AG09319 (cell line): ENCODE data around the gene INPPL1.
A peak's percentile ranks its signal among the peaks of the same experiment; 100 is the strongest.

ENCODE experiments used
- DNase-seq: peaks from one replicate; pipeline ENCODE4 v3.0.0-alpha.2; 2010; ENCODE audit warnings: low read depth; ENCODE audit errors: extremely low read depth
- CTCF ChIP-seq: IDR thresholded peaks from 2 replicates; pipeline ENCODE4 v1.5.1; 2011; ENCODE audit warnings: low read depth, mild to moderate bottlenecking, inconsistent platforms, low read length, moderate library complexity

Gene INPPL1

GRCh38 chr11:72221386-72222075 lies 3.0 kb upstream of the INPPL1 start:
- no peak for TF ChIP-seq CTCF
- DNase-seq = no peak

- no peak for TF ChIP-seq CTCF
- DNase-seq = no peak
Observed at GRCh38 chr11:72222106-72222891, 2.3 kb upstream of the INPPL1 start.

- peak; percentile 76 for DNase-seq
- peak; percentile 11 for TF ChIP-seq CTCF
Observed at GRCh38 chr11:72222907-72223614, 1.5 kb upstream of the INPPL1 start.

- no peak for DNase-seq
Observed at GRCh38 chr11:72223615-72224563, 678 bp upstream of the INPPL1 start.

GRCh38 chr11:72225411-72225951 lies 914 bp downstream of the INPPL1 start:
- TF ChIP-seq CTCF = no peak
- DNase-seq = no peak

More at GRCh38 chr11:72223615-72224563, 678 bp upstream of the INPPL1 start:
- TF ChIP-seq CTCF = no peak

- DNase-seq = no peak
- TF ChIP-seq CTCF = no peak
Observed at GRCh38 chr11:72226701-72227100, 2.1 kb downstream of the INPPL1 start.
